Pericardium fibroblast (primary cell): ENCODE results near the gene MCCC1. TPM values are rescaled to one million over a fixed set of nuclear protein-coding genes. Genes with fewer than 3 reads are reported as not detected.

Experiments used
- total RNA-seq: library from RNA; depleted of rRNA; stranded (reverse); fragments of >200 nt; gene quantifications from 2 replicates; pipeline ENCODE4 v1.2.3, GENCODE V29; 2015

Gene MCCC1
- 13.1 and 13.7 TPM in 2 replicates for total RNA-seq

DNA sequence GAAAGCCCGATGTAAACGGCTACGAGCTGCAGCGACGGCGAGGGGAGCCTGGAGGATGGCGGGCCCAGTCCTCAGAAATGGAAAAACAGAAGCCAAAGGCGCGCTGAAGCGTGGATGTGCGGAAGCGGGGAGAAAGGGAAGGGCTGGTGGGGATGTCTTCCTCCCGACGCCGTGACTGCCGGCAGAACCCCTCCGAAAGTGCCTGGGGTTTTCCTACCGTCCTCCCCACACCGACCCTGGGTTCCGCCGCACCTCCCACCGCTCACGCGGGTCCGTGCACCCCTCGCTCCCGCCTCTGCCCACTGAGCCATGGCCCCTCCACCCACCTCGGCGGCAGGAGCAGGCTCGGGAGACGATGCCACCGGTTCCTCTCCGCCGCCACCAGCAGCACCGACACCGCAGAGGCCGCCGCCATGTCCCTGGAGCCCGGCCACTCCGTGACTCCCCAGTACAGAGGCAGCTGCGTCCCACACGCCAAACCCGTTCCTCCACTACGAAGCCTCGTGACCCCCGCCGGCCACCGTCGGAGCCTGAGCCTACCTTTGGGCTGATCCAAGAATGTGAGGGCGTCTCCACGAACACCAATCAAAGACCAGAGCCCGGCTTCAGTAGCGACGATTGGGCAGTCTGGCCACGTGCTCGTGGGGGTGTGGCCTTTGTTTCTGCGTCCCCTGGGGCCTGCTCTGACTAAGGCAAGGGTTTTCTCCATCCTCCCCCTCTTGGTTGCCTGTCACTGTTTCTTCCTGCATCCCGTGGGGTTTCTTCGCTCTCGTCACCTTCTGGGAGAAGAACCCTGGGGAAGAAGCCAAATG, at the start of gene MCCC1:
Gene MCCC1 (minus strand): TSS at position 471 of the 812 bp plus-strand sequence. CDS start 56 bp downstream, at position 415.

DNA sequence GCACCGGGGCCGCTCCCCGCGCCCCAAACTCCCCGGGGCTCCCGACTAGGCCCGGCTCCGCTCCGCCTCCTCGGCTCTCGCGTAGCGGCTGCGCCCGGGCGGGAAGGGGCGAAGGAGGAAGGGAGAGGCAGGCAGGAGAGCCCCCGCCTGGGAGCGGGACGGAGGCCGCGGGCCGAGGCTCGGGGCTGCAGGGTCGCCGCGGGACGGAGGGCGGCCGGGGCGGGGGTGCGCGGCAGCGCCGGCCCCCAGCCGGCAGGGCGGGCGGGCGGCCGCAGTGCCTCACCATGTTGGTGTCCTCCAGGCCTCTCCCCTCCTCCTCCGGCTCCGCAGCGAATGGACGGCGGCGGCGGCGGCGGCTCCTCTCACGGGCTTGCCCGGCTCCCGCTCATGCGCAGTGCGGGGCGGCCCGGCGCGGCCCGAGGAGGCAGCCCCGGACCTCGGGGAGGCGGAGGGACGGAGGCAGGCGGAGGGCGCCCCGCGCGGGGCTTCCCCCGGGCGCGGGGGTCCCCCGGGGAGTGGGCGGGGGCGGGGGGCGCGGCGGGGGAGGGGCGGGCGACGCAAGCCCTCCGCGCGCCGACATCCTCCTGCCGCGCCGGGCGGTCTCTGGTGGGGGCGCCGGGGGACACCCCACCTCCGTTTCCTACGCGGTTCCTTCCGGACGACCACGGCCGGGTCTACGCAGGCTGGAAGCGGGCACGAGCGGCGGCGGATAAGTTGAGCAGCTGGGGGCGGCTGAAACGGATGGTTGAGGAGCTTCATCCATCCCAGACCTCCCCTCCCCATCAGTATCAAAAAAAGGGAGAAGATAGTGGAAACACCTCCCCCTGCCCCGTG, 118.9 kb downstream of the MCCC1 start, which contains the start of gene DCUN1D1:
Gene DCUN1D1 (minus strand): TSS at position 335 of the 834 bp plus-strand sequence. CDS start 49 bp downstream, at position 286.

Other genes with a start within 250 kb of the MCCC1 start
- gene DCUN1D1, start 119.0 kb downstream of the MCCC1 start, total RNA-seq: 13.2 and 14.6 TPM in 2 replicates
- gene LAMP3, start 63.2 kb upstream of the MCCC1 start, total RNA-seq: 0.26 and 1.1 TPM in 2 replicates
- gene B3GNT5, start 153.8 kb upstream of the MCCC1 start, total RNA-seq: 5.8 and 6.8 TPM in 2 replicates